Activated naive CD4-positive, alpha-beta T cell treated with Interleukin-2 at 50 U/mL for 16 hours (primary cell): ENCODE data around the gene MPRIP.

Experiments
- DNase-seq: peaks from one replicate; pipeline ENCODE4 v3.0.0-alpha.2; 2020

The MPRIP gene

DNA sequence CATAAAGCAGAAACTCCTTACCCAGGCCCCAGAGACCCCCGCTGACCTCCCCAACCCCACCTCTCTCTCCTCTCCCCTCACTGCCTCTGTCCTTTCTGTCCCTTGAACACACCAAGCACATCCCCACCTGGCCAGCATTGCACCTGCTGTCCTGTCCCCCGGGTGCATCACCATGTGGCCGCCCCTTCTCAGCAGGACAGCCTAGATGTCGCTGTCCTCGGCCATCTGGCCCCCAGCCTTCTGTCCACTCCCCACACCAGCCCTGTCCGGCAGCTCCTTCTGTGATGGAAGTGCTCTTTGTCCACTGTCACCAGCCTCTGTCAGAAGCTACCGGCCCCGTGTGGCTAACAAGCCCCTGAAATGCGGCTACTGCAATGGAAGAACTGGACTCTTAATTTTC lies 12.3 kb upstream of the MPRIP start:
- DNase-seq: no peak

DNA sequence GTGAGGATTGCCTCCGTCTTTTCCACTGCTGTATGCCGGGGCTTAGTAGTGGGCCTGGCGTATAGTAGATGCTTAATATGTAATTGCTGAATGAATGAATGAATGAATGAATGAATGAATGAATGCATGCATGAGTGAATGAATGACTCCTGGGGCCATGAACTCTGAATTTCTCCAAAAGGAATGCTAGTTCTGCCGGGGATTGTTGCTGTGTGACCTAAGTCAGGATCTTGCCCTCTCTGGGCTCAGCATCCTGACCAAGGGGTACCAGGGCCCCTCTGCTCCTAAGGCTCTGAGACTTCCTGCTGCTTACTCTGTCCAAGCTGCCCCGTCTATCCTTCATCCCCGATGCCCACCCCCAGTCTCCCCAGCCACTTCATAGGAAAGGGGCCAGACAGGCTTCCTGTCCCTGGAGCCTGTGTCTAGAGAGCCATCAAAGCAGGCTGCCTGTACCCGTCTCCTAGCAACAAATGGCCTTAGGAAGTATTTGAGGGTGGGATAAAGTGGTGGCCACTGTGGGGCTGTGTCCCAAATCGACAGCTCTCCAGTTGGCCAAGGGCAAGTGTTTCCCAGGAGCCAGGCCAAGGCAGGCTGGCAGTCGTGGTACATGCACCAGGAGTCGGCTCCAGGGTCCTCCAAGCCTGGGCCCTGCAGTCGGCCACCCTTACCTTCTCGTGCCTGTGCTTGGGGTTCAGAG lies 11.6 kb upstream of the MPRIP start:
- no peak for DNase-seq

DNA sequence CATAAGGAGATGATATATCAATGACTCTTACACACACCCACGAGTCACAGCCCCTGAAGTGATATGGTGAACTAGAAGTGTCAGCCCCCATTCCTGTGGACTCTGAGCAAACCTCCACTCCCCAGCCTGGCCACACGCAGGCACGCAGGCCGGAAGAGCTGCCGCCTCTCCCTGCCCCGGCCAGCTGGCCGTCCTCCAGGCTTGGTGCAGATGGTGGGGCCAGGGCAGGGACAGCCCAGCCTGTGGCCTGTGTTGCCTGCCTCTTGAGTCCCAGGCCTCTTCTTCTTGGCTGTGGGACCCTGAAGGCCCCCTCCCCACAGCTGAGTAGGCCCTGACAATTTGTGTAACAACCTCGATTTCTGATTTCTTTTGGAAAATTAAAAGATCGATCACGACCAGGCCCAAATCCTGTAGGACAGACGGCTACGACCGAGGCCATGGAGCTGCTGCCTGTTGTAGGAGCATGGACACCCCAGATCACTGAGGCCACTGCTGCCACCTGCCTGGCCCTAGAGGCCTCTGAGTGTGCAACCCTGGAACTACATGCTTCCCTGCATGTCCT lies 10.0 kb upstream of the MPRIP start:
- no peak for DNase-seq

DNA sequence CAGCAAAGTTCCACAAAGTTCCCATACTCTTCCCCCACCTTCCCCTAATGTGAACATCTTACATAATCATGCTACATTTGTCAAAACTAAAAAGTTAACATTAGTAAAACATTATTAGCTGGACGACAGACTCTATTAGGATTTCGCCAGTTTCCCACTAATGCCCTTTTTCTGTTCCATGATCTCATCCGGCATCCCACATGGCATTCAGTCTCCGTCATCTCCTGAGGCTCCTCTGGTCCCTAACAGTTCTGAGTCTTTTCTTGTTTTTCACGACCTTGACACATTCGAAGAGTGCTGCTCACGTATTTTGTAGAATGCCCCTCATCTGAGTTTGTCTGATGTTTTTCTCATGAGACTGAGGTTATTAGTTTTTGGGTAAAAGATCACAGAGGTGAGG lies 8.8 kb upstream of the MPRIP start:
- DNase-seq: no peak

DNA sequence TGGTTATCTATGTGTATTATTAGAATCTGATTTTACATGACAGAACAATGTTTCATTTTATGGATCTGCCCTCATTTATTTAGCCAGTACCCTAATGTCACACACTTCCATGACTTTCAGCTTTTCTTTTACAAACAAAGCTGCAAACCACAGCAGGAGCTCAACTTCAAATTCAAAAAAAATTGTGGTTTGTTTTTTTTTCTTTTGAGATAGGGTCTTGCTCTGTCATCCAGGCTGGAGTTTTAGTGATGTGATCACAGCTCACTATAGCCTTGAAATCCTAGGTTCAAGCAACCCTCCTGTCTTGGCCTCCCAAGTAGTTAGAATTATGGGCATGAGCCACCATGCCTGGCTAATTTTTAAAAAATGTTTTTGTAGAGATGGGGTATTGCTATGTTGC lies 8.2 kb upstream of the MPRIP start:
- DNase-seq: no peak

DNA sequence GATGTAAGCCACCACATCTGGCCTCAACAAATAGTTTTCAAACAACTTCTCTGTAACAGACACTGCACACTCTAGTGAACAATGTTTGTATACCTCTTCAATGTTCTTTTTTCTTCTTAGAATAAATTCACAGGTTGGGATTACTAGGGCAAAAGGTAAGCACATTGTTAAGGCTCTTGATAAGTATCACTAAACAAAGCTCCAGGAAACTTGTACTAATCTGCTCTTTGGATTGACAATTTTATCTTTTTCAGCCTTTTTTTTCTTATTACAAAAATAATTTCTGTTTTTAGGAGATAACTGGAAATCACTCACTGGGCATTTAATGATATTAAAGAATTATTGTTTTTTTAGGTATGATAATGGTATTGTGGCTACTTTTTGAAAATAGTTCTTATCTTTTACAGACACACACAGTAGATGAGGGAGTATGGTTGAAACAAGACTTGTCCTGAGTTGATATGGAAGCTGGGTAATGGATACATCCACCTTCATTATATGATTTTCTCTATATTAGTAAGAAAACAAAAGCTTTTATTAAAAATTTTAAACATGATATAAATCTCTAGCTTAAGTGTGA lies 7.7 kb upstream of the MPRIP start:
- DNase-seq: no peak

DNA sequence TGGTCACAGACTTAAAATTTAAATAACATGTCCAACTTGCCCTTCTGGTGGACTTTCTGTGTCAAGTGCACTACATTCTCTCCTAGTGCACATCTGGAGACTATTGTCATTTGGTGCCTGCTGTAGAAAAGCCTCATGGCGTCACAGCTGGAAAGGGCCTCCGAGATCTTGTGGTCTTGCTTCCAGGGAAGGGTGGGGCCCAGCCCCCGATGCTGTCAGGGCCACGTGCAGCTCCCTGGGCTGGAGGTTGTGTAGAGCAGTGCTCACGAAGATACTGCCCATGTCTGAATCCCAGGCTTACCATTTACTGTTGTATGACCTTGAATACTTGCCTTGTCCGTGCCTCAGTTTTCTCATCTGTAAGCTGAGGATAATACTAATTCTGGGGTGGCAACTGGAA lies 6.8 kb upstream of the MPRIP start:
- no peak for DNase-seq

DNA sequence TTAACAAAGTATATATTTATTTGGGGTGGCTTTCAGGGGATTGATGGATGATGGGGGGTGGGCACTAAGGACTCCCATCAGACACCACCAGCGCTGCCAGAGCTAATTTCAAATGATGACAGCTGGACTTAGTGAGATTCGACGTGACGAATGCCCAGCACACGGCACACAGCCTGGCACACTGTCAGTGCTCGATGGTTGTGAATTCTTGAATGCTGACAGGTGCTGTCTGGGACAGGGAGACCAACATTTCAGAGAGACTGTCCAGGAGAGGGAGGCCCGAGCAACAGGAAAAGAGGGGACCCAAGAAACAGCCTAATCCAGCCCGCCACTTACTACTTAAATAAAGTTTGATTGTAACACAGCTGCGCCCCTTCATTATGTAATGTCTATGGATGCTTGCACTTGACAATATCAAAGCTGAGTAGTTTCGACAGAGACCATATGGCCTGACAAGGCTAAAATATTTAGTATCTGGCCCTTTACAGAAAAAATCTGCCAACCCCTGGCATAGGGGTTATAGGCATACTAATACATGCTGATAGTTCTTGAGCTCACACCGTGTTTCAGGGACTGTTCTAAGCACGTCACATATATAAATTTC lies 6.2 kb upstream of the MPRIP start:
- DNase-seq: no peak

DNA sequence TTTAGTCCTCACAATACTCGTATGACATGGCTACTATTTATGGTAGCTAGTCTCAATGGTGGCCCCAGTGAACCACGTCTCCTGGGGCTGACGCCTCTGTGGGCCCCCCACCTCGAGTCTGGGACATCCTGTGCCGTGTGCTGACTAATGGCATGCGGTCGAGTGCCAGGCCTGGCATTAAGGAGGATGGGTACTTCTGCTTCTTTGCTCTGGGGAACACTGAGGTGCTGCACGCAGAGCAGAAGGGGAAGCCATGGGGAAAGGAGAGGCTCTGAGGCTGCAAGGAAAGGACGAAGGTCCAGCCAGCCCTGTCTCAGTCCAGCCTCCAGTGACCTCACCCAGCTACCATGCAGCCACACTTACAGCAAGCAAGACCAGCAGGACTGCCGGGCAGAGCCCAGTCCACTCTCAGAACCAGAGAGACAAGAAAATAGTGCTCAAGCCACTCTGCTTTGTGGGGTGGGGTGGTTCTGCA lies 5.7 kb upstream of the MPRIP start:
- no peak for DNase-seq

DNA sequence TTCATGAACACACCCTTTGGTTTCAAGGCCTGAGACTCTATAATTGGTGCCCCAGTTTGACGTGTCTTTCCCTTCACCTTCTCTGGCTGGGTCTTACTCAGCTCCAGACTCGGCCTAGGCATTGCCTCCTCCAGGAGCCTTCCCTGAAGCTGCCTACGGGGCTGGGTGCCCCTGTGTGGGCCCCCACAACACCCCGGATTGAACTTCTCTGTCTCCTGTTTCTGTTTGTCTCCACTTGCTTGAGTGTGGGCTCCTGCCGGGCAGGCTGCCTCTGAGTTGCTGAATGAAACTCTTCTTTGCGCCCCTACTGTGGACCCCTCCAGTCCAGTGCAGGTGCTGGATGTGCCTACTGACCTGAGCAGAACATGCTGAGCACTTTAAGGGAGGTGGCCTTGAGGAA lies 2.3 kb upstream of the MPRIP start:
- no peak for DNase-seq

DNA sequence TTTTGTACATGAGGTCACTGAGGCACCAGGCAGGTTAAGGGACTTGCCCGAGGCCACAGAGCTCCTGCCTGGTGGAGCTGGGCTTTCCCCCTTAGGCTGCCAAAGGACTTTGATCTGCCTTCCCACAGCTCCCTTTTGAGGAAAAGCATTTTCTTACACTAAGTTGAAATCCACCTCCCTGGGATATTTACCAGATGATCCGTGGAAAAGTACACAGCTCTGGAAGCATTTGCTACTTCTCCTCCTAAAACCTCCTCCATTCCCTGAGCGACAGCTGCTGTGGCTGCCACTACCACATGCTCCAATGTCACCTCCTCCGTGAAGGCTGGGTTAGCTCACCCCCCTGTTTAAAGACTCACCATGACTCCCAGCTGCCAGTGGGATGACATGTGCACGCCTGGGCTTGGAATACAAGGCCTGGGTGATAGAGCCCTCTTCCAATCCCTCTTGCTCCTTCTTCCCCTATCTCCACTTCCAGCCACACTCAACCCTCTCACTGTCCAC lies 1.2 kb upstream of the MPRIP start:
- no peak for DNase-seq

DNA sequence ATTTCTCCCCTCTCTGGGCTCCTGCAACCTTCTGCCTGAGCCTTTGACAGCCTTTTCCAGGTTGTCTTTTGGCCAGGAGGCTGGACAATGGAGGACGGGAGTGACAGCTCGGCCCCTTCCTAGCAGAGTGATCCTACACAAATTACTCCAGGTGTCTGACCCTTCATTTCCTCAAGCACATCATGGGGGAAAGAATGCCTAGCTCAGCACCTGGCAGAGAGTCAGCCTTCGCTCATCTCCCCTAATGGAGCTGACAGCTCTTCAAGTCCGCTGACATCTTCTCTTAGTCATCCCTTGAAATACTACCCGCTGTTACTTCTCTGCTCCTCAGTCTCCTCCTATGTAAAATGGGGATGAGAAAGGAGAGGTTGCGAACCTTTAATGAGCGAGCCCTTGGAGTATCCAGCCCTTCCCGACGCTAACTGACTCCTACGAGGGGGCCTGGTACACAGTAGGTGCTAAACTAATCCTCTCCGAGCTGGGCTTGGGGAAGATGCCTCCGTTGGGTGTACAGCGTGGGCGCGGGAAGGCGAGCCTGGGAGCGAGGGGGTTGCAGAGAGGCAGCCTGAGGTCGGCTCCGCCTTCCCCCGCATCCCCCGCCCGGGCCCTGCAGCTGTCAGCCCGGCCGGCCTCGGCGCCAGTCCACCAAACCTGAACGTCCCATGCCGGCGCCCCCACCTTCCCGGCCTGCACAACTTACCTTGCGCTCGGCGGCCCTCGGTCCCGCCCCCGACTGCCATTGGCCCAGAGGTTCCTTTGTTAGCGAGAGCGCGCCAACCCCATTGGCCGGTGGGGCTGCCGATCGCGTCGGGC lies 480 bp upstream of the MPRIP start:
- peak; percentile 98 for DNase-seq

DNA sequence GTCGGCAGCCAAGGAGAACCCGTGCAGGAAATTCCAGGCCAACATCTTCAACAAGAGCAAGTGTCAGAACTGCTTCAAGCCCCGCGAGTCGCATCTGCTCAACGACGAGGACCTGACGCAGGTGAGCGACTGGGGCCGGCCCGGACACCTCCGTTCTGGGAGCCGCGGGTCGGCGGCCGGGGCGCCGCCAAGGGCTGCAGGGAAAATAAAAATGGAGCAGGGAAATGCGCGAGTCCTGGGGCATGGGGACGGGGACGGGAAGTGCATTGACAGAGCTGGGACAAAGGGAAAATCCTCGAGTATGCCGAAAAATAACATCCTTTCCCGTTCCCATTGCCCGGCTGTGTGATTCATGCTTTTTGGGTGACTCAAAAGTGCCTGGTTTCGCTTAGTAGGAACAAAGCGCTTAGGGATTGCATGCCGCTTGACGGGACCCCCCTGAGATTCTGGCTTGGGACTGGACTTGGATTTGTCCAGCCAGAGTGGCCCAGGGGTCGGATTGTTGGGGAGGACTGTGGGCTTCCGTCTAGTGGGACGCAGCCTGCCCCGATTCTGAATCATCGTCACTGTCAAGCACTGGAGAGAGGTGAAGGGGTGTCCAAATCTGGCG lies 699 bp downstream of the MPRIP start:
- no peak for DNase-seq

DNA sequence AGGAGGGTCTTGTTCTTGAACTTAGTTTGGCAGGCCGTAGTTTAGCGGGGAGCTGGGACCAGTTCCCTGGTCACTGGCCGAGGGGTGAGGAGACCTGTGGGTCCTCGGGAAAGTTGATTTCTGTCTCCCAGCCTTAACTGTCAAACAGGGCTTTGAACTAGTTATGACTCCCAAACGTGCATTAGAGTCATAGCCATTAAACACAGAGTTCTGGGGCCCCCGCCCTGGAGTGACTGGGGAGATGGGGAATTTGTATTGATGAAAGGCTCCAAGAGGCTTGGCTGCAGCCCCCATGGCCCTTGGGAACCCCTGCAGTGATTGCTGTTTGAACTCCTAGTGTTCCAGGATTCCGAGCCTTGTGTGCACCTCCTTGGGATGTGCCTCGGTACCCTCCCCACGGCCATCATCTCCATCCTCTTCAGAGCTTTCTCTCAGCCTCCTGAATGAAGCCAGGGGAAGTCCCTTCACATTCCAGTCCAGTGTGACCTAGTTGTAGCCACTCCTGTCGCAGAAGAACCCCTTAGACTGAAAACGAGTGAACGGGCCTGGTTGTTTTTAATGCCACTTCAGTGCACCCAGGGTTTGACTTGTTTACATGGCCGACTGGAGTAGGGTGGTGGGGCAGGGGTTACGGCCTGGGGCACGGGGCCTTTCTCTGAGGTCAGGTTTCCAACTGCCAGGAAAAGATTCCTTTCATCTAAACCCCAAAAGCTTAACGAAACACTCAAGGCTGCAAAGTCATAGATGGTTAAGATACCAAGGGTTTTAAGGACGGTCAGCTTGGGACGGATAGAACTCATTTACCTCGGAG lies 1.4 kb downstream of the MPRIP start:
- DNase-seq: no peak

DNA sequence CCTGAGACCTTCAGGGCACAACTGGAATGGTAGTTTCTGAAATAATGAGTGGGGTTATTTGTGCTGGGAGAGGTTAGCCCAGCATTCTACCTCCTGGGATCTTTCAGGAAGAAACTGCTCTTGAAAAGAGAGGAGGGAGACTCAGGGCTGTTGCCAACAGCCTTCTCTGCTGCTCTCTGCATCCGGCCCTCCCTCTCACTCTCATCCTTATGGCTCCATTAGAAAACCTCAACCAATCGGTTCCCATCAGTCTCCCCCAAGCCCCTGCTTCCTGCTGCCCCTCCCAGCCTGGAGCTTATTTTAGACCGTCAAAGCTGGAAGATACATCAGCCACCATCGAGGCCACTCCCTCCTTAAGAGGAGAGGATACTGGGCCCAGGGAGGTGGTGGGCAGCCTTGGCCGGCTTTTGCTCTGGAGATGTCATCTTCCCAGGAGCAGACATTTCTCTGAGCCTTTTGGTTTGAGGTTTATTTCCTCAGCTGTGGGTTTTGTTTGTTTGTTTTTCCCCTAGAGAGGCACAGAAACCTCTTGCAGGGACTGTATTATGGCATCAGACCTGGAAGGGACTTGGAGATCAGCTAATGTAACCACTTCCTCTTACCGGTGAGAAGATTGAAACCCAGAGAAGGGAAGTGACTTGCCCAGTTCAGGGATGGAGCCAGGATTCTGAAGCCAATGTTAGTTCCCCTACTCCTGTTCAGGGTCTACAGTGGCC lies 2.7 kb downstream of the MPRIP start:
- no peak for DNase-seq

DNA sequence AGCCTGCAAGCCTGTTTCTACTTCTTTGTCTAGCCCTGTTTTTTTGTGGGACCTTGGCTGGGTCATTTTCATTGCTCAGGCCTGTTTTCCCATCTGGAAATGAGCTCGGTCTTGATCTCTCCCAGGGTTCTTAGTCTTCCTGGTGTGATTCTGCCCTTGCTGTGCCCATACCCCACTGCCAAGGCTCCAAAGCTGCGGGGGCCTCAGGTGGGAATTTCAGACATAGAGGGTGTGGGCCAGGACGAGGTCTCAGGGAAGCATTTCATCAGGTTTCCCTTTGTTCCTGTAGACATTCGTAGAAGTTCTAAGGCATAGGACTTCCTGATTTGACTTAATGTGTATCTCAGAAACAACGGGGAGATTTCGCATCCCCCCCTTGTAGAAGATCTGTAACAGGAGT lies 5.8 kb downstream of the MPRIP start:
- no peak for DNase-seq

DNA sequence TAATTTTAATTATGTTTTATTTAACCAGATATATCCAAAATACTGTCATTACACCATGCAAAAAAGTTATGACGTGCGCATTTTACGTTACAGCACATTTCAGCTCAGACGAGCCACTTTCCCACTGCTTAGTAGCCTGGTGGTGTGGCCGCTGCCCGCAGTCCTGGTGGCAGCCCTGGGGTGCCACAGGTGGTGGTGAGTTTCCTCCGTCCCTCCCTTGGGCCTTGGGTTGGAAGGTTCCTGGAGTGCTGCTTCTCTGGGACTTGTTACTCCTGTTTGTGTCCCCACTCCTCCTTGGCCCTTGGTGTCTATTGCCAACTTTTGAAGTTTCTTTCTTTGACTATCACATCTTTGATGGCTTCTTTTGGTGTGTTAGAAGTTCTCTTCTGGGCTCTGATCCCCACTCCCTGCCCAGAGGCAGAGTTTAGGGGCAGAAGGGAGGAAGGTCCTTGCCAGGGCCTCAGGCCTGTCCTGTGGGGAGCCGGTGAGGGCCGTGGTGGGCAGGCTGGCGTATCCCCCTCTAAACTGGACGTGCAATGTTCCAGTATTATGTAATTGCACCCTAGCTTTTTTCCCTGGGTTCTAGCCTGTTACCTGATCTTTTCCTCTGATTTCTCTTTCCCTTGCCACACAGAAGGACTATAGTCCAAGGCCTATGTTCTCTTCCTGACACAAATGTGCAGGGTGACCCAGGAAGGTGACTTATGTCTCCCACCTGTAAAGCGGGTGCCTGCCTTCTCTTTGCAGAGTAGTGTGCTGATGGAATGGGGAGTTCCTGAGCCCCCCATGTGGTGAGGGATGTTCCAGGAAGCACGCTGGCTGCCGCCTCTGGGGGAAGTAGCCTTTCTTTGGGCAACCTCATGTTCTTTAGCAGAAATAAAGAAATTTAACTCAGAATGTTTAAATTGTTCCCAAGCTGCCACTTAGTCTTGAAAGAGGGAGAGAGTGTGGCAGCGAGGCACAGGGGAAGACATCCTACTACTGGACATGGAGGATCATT lies 8.4 kb downstream of the MPRIP start:
- DNase-seq: no peak

DNA sequence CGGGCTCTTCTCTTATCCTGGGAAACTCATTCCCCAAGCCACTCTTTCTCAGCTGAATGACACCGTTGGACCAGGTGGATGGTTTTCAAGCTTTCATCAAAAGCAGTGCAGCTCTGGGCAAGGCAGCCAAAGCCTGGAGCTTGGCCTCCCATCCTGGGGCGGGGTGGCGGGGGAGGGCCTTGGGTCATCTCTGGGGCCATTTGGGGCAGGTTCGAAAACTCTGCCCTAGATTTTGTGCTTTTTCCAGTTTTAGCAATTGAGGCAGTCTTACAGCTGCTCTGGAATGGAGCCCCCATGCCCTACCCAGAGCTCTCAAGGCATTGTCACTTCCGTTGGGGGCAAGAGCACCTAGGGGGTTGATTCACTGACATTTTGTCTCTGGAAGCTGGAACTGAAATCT lies 9.1 kb downstream of the MPRIP start:
- DNase-seq: no peak

DNA sequence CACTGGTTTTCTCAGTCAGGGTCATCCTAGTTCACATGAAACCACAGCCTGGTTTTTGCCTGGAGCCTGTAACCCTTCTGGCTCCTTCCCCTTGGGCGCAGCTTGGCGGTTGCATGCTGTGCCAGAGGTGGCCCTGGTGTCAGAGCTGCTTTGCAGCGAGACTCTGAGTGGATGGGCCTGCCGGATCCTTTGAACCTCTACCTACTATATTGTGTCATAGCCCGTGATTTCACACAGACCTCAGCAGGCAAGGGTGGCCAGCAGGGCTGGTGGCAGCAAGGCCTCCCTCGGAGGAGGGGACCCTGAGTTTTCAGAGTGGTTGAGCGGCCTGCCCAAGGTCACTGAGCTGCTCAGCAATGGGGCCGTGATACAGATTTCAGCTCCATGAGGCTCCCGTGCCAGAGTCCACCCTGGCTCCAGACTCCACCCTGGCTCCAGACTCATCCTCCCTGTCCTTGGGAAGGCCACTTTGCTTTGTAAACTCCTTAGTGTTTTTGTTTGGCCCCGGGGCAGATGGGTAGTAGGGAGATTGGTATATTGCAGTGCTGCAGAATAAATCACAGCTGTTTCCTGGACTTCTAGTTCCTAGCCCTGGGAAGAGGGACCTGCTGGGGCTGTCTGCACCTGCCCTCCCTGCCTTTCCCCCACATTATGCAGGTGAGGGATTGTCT lies 9.7 kb downstream of the MPRIP start:
- no peak for DNase-seq
